DOHH2 (cell line): ENCODE results near the gene IGFBP1.
"Not testable (repeated sequence)": the region's sequence is repeated elsewhere in the genome, so short reads cannot be mapped to it uniquely, and the experiment has no call there.

ENCODE experiments used
- EZH2phosphoT487 ChIP-seq: fragments of 200-600 bp; sonication (generic); IDR thresholded peaks from 2 replicates; pipeline ENCODE4 v1.6.1; 2017; ENCODE audit warnings: borderline replicate concordance, mild to moderate bottlenecking, antibody characterized with exemption, low read length, moderate library complexity, mixed read lengths
- TF ChIP-seq, protein P1 (sequence below): fragments of 200-600 bp; sonication (generic); IDR thresholded peaks from one replicate; pipeline ENCODE4 v1.5.1; 2014; ENCODE audit warnings: antibody characterized with exemption, mild to moderate bottlenecking, low read depth, low read length; ENCODE audit not compliant: poor library complexity, severe bottlenecking

GRCh38 chr7:45856888-45857287, 31.4 kb upstream of the IGFBP1 start:
- TF ChIP-seq, protein P1, sequence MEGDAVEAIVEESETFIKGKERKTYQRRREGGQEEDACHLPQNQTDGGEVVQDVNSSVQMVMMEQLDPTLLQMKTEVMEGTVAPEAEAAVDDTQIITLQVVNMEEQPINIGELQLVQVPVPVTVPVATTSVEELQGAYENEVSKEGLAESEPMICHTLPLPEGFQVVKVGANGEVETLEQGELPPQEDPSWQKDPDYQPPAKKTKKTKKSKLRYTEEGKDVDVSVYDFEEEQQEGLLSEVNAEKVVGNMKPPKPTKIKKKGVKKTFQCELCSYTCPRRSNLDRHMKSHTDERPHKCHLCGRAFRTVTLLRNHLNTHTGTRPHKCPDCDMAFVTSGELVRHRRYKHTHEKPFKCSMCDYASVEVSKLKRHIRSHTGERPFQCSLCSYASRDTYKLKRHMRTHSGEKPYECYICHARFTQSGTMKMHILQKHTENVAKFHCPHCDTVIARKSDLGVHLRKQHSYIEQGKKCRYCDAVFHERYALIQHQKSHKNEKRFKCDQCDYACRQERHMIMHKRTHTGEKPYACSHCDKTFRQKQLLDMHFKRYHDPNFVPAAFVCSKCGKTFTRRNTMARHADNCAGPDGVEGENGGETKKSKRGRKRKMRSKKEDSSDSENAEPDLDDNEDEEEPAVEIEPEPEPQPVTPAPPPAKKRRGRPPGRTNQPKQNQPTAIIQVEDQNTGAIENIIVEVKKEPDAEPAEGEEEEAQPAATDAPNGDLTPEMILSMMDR: not testable (repeated sequence)
- TF ChIP-seq EZH2phosphoT487: not testable (repeated sequence)
